Neural cell (in vitro differentiated cells): Measurements from ENCODE around the gene EXTL1.

Source experiments
- EZH2 ChIP-seq: fragments of 200-600, 300-800 bp; shearing (Covaris generic), sonication (generic); IDR thresholded peaks from 2 replicates; pipeline ENCODE4 v1.6.1; 2014; ENCODE audit warnings: antibody characterized with exemption, low read length, borderline replicate concordance, mild to moderate bottlenecking; ENCODE audit not compliant: insufficient read depth, poor library complexity, severe bottlenecking
- TAF1 ChIP-seq: IDR thresholded peaks from 2 replicates; pipeline ENCODE4 v1.6.1; 2012; ENCODE audit warnings: low read depth
- TF ChIP-seq, protein P1 (sequence below): fragments of 450-650 bp; IDR thresholded peaks from 2 replicates; pipeline ENCODE4 v1.5.1; 2014; ENCODE audit warnings: antibody characterized with exemption, mild to moderate bottlenecking, moderate library complexity; ENCODE audit not compliant: poor library complexity, severe bottlenecking

- TF ChIP-seq, protein P1, sequence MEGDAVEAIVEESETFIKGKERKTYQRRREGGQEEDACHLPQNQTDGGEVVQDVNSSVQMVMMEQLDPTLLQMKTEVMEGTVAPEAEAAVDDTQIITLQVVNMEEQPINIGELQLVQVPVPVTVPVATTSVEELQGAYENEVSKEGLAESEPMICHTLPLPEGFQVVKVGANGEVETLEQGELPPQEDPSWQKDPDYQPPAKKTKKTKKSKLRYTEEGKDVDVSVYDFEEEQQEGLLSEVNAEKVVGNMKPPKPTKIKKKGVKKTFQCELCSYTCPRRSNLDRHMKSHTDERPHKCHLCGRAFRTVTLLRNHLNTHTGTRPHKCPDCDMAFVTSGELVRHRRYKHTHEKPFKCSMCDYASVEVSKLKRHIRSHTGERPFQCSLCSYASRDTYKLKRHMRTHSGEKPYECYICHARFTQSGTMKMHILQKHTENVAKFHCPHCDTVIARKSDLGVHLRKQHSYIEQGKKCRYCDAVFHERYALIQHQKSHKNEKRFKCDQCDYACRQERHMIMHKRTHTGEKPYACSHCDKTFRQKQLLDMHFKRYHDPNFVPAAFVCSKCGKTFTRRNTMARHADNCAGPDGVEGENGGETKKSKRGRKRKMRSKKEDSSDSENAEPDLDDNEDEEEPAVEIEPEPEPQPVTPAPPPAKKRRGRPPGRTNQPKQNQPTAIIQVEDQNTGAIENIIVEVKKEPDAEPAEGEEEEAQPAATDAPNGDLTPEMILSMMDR = no peak
- no peak for TF ChIP-seq EZH2
- no peak for TF ChIP-seq TAF1
These were observed 17.8 kb upstream of the EXTL1 start for GRCh38 chr1:26003756-26004155.
